ENCODE measurements around the gene MACROD1. TPM values are rescaled to one million over a fixed set of nuclear protein-coding genes. Genes with fewer than 3 reads are reported as not detected.

MACROD1 gene
- total and polyA plus RNA-seq, 9 of the 15 experiments (the other 6 are each of a cell fraction or from before 2014, with no cell fraction given) = 1.1 to 60.0 (median 26.4) TPM

GRCh38 chr11:64207256-64208085 lies 41.6 kb upstream of the MACROD1 start (continued):
- TF ChIP-seq ZFX (CRISPR knock-in tag; IDR thresholded peaks at IDR 0.05) (peak; percentile 79; the same call in 1 of the 2 replicates), TFE3 (CRISPR knock-in tag; IDR thresholded peaks at IDR 0.05) (no peak; the same call in 1 of the 2 replicates), EZH2 (IDR thresholded peaks at IDR 0.05; ENCODE audit: borderline replicate concordance, low read depth, low read length) (no peak), JUNB (CRISPR knock-in tag; conservative IDR thresholded peaks at IDR 0.05) (no peak), MTF1 (CRISPR knock-in tag; IDR thresholded peaks at IDR 0.05; ENCODE audit: borderline replicate concordance) (no peak), SIX5 (IDR thresholded peaks at IDR 0.05; ENCODE audit: borderline replicate concordance in 1 of 2, insufficient read depth in 1 of 2, low read depth in 1 of 2, low read length in 2 of 2) (no peak), STAT6 (CRISPR knock-in tag; IDR thresholded peaks at IDR 0.05) (peak; percentile 86), ZNF165 (CRISPR knock-in tag; IDR thresholded peaks at IDR 0.05; ENCODE audit: borderline replicate concordance) (no peak), NCOA2 (IDR thresholded peaks at IDR 0.05; ENCODE audit: partially characterized antibody in 2 of 2) (no peak), NFATC3 (IDR thresholded peaks at IDR 0.05) (no peak), TCFL5 (CRISPR knock-in tag; conservative IDR thresholded peaks at IDR 0.05) (no peak), SNRNP70 (optimal IDR thresholded peaks at IDR 0.05; ENCODE audit: low read depth, low read length) (no peak), USF2 (CRISPR knock-in tag; IDR thresholded peaks at IDR 0.05) (0 out of 2 replicates have a peak, but pooled peaks have one; percentile 10), ZBTB43 (CRISPR knock-in tag; IDR thresholded peaks at IDR 0.05) (no peak), MAX (CRISPR knock-in tag; IDR thresholded peaks at IDR 0.05) (0 out of 2 replicates have a peak, but pooled peaks have one; percentile 39), ZNF561 (CRISPR knock-in tag; conservative IDR thresholded peaks at IDR 0.05) (no peak), ZNF347 (CRISPR knock-in tag; IDR thresholded peaks at IDR 0.05; ENCODE audit: low read depth) (no peak), TEAD1 (CRISPR knock-in tag; IDR thresholded peaks at IDR 0.05) (0 out of 4 replicates have a peak, but pooled peaks of 1 of the 2 experiments have one; percentile 4), SMAD1 (IDR thresholded peaks at IDR 0.05; ENCODE audit: low read depth, low read length, partially characterized antibody) (peak; percentile 65), TBL1XR1 (IDR thresholded peaks at IDR 0.05; ENCODE audit: low read length in 2 of 2) (peak in 1 of 2 experiments; percentile 56)
